Measurements from ENCODE around the gene ZNF892. TPM values are rescaled to one million over a fixed set of nuclear protein-coding genes. Genes with fewer than 3 reads are reported as not detected.

The ZNF892 gene
- total and polyA plus RNA-seq, 2 of the 13 experiments (the other 11 are each of a cell fraction or from before 2014, with no cell fraction given): not detected

DNA sequence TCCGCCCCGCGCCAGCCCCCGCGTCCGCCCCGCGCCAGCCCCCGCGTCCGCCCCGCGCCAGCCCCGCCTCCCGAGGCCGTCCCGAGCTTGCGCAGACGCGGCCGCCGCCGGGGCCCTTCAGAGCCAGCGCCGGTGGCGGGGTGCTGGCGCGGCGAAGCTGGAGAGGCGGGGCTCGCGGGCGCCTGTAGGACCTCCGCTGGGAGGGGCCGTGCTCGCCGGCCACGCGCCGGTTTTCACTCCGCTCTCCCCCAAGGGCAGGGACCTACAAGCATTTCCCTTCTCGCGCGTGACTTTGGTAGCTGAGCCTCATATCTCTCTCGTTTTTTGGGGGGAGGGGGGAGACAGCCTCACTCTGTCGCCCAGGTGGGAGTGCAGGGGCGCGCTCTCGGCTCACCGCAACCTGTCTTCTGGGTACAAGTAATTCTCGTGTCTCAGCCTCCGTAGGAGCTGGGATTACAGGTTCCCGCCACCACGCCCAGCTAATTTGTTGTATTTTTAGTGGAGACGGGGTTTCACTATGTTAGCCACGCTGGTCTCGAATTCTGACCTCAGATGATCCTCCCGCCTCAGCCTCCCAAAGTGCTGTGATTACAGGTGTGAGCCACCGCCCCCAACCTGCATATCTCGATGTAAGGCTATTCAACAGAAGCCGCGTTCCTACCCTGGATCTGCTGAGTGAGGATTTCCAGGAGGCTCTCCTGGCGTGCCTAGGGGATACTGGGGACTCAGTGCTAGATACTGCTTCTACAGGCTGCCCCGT, 47.5 kb upstream of the ZNF892 start, which contains the start of gene ZNF514 (continued):
- TF ChIP-seq, protein P1, sequence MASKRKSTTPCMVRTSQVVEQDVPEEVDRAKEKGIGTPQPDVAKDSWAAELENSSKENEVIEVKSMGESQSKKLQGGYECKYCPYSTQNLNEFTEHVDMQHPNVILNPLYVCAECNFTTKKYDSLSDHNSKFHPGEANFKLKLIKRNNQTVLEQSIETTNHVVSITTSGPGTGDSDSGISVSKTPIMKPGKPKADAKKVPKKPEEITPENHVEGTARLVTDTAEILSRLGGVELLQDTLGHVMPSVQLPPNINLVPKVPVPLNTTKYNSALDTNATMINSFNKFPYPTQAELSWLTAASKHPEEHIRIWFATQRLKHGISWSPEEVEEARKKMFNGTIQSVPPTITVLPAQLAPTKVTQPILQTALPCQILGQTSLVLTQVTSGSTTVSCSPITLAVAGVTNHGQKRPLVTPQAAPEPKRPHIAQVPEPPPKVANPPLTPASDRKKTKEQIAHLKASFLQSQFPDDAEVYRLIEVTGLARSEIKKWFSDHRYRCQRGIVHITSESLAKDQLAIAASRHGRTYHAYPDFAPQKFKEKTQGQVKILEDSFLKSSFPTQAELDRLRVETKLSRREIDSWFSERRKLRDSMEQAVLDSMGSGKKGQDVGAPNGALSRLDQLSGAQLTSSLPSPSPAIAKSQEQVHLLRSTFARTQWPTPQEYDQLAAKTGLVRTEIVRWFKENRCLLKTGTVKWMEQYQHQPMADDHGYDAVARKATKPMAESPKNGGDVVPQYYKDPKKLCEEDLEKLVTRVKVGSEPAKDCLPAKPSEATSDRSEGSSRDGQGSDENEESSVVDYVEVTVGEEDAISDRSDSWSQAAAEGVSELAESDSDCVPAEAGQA (IDR thresholded peaks at IDR 0.05; ENCODE audit: low read depth): no peak
- TF ChIP-seq, protein P1 (CRISPR knock-in tag; IDR thresholded peaks at IDR 0.05; ENCODE audit: borderline replicate concordance): no peak
- TF ChIP-seq MZF1 (CRISPR knock-in tag; IDR thresholded peaks at IDR 0.05; ENCODE audit: borderline replicate concordance) (no peak), RNF2 (conservative IDR thresholded peaks at IDR 0.05; ENCODE audit: low read depth) (no peak), THYN1 (CRISPR knock-in tag; IDR thresholded peaks at IDR 0.05; ENCODE audit: borderline replicate concordance, low read depth) (no peak), HES4 (CRISPR knock-in tag; IDR thresholded peaks at IDR 0.05; ENCODE audit: borderline replicate concordance) (no peak), ZNF33B (CRISPR knock-in tag; IDR thresholded peaks at IDR 0.05) (no peak)
- TF ChIP-seq, protein P2, sequence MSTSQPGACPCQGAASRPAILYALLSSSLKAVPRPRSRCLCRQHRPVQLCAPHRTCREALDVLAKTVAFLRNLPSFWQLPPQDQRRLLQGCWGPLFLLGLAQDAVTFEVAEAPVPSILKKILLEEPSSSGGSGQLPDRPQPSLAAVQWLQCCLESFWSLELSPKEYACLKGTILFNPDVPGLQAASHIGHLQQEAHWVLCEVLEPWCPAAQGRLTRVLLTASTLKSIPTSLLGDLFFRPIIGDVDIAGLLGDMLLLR (CRISPR knock-in tag; IDR thresholded peaks at IDR 0.05): no peak
- TF ChIP-seq, protein P3, sequence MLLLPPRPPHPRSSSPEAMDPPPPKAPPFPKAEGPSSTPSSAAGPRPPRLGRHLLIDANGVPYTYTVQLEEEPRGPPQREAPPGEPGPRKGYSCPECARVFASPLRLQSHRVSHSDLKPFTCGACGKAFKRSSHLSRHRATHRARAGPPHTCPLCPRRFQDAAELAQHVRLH (CRISPR knock-in tag; IDR thresholded peaks at IDR 0.05; ENCODE audit: borderline replicate concordance, low read depth): no peak
- TF ChIP-seq, protein P4, sequence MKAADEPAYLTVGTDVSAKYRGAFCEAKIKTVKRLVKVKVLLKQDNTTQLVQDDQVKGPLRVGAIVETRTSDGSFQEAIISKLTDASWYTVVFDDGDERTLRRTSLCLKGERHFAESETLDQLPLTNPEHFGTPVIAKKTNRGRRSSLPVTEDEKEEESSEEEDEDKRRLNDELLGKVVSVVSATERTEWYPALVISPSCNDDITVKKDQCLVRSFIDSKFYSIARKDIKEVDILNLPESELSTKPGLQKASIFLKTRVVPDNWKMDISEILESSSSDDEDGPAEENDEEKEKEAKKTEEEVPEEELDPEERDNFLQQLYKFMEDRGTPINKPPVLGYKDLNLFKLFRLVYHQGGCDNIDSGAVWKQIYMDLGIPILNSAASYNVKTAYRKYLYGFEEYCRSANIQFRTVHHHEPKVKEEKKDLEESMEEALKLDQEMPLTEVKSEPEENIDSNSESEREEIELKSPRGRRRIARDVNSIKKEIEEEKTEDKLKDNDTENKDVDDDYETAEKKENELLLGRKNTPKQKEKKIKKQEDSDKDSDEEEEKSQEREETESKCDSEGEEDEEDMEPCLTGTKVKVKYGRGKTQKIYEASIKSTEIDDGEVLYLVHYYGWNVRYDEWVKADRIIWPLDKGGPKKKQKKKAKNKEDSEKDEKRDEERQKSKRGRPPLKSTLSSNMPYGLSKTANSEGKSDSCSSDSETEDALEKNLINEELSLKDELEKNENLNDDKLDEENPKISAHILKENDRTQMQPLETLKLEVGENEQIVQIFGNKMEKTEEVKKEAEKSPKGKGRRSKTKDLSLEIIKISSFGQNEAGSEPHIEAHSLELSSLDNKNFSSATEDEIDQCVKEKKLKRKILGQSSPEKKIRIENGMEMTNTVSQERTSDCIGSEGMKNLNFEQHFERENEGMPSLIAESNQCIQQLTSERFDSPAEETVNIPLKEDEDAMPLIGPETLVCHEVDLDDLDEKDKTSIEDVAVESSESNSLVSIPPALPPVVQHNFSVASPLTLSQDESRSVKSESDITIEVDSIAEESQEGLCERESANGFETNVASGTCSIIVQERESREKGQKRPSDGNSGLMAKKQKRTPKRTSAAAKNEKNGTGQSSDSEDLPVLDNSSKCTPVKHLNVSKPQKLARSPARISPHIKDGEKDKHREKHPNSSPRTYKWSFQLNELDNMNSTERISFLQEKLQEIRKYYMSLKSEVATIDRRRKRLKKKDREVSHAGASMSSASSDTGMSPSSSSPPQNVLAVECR (CRISPR knock-in tag; IDR thresholded peaks at IDR 0.05; ENCODE audit: borderline replicate concordance): no peak
- TF ChIP-seq, protein P5, sequence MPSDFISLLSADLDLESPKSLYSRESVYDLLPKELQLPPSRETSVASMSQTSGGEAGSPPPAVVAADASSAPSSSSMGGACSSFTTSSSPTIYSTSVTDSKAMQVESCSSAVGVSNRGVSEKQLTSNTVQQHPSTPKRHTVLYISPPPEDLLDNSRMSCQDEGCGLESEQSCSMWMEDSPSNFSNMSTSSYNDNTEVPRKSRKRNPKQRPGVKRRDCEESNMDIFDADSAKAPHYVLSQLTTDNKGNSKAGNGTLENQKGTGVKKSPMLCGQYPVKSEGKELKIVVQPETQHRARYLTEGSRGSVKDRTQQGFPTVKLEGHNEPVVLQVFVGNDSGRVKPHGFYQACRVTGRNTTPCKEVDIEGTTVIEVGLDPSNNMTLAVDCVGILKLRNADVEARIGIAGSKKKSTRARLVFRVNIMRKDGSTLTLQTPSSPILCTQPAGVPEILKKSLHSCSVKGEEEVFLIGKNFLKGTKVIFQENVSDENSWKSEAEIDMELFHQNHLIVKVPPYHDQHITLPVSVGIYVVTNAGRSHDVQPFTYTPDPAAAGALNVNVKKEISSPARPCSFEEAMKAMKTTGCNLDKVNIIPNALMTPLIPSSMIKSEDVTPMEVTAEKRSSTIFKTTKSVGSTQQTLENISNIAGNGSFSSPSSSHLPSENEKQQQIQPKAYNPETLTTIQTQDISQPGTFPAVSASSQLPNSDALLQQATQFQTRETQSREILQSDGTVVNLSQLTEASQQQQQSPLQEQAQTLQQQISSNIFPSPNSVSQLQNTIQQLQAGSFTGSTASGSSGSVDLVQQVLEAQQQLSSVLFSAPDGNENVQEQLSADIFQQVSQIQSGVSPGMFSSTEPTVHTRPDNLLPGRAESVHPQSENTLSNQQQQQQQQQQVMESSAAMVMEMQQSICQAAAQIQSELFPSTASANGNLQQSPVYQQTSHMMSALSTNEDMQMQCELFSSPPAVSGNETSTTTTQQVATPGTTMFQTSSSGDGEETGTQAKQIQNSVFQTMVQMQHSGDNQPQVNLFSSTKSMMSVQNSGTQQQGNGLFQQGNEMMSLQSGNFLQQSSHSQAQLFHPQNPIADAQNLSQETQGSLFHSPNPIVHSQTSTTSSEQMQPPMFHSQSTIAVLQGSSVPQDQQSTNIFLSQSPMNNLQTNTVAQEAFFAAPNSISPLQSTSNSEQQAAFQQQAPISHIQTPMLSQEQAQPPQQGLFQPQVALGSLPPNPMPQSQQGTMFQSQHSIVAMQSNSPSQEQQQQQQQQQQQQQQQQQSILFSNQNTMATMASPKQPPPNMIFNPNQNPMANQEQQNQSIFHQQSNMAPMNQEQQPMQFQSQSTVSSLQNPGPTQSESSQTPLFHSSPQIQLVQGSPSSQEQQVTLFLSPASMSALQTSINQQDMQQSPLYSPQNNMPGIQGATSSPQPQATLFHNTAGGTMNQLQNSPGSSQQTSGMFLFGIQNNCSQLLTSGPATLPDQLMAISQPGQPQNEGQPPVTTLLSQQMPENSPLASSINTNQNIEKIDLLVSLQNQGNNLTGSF (CRISPR knock-in tag; IDR thresholded peaks at IDR 0.05): no peak
